Panc1 (cell line): Measurements from ENCODE around the gene OAS1. TPM values are rescaled to one million over a fixed set of nuclear protein-coding genes. Genes with fewer than 3 reads are reported as not detected.

Experiments used
- ATAC-seq: fragments of 200-7000 bp; cut with Tn5 transposase; 2 replicates; pipeline ENCODE4 v1.9.1; 2020; ENCODE audit warnings: mild to moderate bottlenecking, moderate library complexity
- BruUV-seq: library from RNA; stranded (reverse); fragments of 400-500 nt; replicated peaks from 2 replicates; lab custom pipeline; 2021; lab: Mats Ljungman, UMichigan
- CTCF ChIA-PET: fragments of 300-600 bp; sonication (Branson Sonifier 250); formaldehyde crosslinking; loops from one replicate; lab custom pipeline; 2022; ENCODE audit warnings: antibody characterized with exemption; lab: Charles Lee
- POLR2A ChIA-PET: fragments of 300-600 bp; sonication (Branson Sonifier 250); formaldehyde crosslinking; loops from one replicate; lab custom pipeline; 2022; ENCODE audit warnings: antibody characterized with exemption; lab: Charles Lee
- DNase-seq: peaks from one replicate; pipeline ENCODE4 v3.0.0-alpha.2; 2010; ENCODE audit warnings: low read depth, low spot score
- H3K27ac ChIP-seq: 2 replicates; pipeline ENCODE4 v1.5.1; 2011; ENCODE audit warnings: mild to moderate bottlenecking, low read length, inconsistent platforms
- H3K27me3 ChIP-seq: fragments of 200-500 bp; sonication (Bioruptor generic); 2 replicates; pipeline ENCODE4 v1.6.0; 2014; ENCODE audit warnings: low read length, inconsistent platforms; ENCODE audit not compliant: control insufficient read depth, insufficient read depth
- H3K36me3 ChIP-seq: fragments of 200-500 bp; sonication (Bioruptor generic); 2 replicates; pipeline ENCODE4 v1.5.1; 2014; ENCODE audit warnings: inconsistent platforms, mild to moderate bottlenecking, low read length, moderate library complexity; ENCODE audit not compliant: control insufficient read depth, insufficient read depth
- H3K4me1 ChIP-seq: 2 replicates; pipeline ENCODE4 v1.5.1; 2011; ENCODE audit warnings: inconsistent platforms, mild to moderate bottlenecking, low read length, moderate library complexity; ENCODE audit not compliant: control insufficient read depth, insufficient read depth
- H3K4me3 ChIP-seq, 2 experiments: 2 replicates each; pipeline ENCODE4 v1.5.1; 2011 to 2012; ENCODE audit warnings: low read depth in 2 of 2, low read length in 2 of 2, mild to moderate bottlenecking in 2 of 2, inconsistent platforms in 1 of 2, moderate library complexity in 1 of 2
- H3K9me3 ChIP-seq: fragments of 200-500 bp; sonication (Bioruptor generic); 2 replicates; pipeline ENCODE4 v1.5.1; 2014; ENCODE audit warnings: low read depth, mild to moderate bottlenecking, inconsistent platforms, low read length, moderate library complexity; ENCODE audit not compliant: control insufficient read depth, insufficient read depth
- CTCF ChIP-seq: fragments of 450-650 bp; IDR thresholded peaks from 2 replicates; pipeline ENCODE4 v1.5.1; 2017; ENCODE audit warnings: mild to moderate bottlenecking
- POLR2AphosphoS5 ChIP-seq: IDR thresholded peaks from 2 replicates; pipeline ENCODE4 v1.6.1; 2012; ENCODE audit warnings: mild to moderate bottlenecking, low read depth, low read length, moderate library complexity
- SIN3A ChIP-seq: IDR thresholded peaks from 2 replicates; pipeline ENCODE4 v1.6.1; 2012; ENCODE audit warnings: low read depth, mild to moderate bottlenecking, low read length, moderate library complexity, borderline replicate concordance; ENCODE audit not compliant: insufficient read depth
- TCF7L2 ChIP-seq: IDR thresholded peaks from 2 replicates; pipeline ENCODE4 v1.6.1; 2011; ENCODE audit warnings: mild to moderate bottlenecking, low read depth, low read length, inconsistent platforms
- in situ Hi-C: cut with HindIII; loops from 2 replicates; pipeline ENCODE4 v1.10.0; 2016; ENCODE audit warnings: low sequenced_read_pairs, low pct_unique_long_range_greater_than_20kb
- intact Hi-C: fragments of 100-400 bp; cut with micrococcal nuclease; formaldehyde crosslinking; loops from one replicate; pipeline ENCODE4 v1.10.0; 2022; ENCODE audit not compliant: unreplicated experiment
- total RNA-seq: library from RNA; stranded (reverse); gene quantifications from one replicate; pipeline ENCODE4 v1.2.1, GENCODE V29; 2021; ENCODE audit not compliant: unreplicated experiment
- TF ChIP-seq, protein P1 (sequence below), 2 experiments: IDR thresholded peaks; 2 replicates each; pipeline ENCODE4 v1.6.1; 2011 to 2012; ENCODE audit warnings: low read depth in 2 of 2, control low read depth in 1 of 2, low read length in 1 of 2, mild to moderate bottlenecking in 1 of 2, moderate library complexity in 1 of 2; ENCODE audit not compliant: insufficient read depth in 1 of 2

The OAS1 gene
- total RNA-seq, 1 experiment from 2014 or later, result 4.5 TPM

GRCh38 chr12:112881602-112882001 is 25.2 kb upstream of the OAS1 start:
- ChIA-PET CTCF (no interaction called here), POLR2A (no interaction called here)
- no peaks in the 10 kb centered on the region for H3K36me3 ChIP-seq
- no peak for DNase-seq
- BruUV-seq, result no TSS peak
- ATAC-seq, result no peak
- no peak for TF ChIP-seq SIN3A
- TF ChIP-seq TCF7L2, result no peak
- TF ChIP-seq, protein P1, sequence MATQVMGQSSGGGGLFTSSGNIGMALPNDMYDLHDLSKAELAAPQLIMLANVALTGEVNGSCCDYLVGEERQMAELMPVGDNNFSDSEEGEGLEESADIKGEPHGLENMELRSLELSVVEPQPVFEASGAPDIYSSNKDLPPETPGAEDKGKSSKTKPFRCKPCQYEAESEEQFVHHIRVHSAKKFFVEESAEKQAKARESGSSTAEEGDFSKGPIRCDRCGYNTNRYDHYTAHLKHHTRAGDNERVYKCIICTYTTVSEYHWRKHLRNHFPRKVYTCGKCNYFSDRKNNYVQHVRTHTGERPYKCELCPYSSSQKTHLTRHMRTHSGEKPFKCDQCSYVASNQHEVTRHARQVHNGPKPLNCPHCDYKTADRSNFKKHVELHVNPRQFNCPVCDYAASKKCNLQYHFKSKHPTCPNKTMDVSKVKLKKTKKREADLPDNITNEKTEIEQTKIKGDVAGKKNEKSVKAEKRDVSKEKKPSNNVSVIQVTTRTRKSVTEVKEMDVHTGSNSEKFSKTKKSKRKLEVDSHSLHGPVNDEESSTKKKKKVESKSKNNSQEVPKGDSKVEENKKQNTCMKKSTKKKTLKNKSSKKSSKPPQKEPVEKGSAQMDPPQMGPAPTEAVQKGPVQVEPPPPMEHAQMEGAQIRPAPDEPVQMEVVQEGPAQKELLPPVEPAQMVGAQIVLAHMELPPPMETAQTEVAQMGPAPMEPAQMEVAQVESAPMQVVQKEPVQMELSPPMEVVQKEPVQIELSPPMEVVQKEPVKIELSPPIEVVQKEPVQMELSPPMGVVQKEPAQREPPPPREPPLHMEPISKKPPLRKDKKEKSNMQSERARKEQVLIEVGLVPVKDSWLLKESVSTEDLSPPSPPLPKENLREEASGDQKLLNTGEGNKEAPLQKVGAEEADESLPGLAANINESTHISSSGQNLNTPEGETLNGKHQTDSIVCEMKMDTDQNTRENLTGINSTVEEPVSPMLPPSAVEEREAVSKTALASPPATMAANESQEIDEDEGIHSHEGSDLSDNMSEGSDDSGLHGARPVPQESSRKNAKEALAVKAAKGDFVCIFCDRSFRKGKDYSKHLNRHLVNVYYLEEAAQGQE (IDR thresholded peaks at IDR 0.05; ENCODE audit: insufficient read depth in 1 of 2, low read depth in 2 of 2, low read length in 1 of 2), result no peak
- TF ChIP-seq CTCF, result no peak
- no peaks in the 10 kb centered on the region for H3K4me1 ChIP-seq
- H3K27me3 ChIP-seq, result peaks cover 14% of the 10 kb centered on the region
- intact Hi-C loops (no loop called here), in situ Hi-C loops (no loop called here)
- H3K9me3 ChIP-seq, result no peaks in the 10 kb centered on the region; the same call in 1 of the 2 replicates
- H3K4me3 ChIP-seq, result no peak overlapping the region
- no peak overlapping the region for H3K27ac ChIP-seq

DNA sequence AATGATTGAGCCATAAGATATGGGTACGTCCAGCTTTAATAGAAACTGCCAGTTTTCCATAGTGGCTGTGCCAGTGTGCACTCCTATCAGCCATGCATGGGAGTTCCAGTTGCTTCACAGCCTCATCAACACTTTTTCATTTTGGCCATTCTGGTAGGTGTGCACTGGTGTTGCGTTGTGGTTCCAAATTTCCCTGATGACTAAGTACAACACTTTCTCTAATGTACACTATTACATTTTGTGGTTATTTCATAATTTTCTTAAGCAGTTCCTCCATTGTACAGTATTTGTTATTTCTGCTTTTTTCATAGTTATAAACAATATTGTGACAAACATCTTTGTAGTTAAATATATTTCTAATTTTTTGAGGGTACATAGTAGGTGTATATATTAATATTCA is 21.5 kb upstream of the OAS1 start:
- Histone ChIP-seq H3K9me3 (no peaks in the 10 kb centered on the region; the same call in 1 of the 2 replicates), H3K36me3 (no peaks in the 10 kb centered on the region), H3K27me3 (peaks cover 6% of the 10 kb centered on the region; the same call in 1 of the 2 replicates), H3K4me1 (no peaks in the 10 kb centered on the region), H3K27ac (no peak overlapping the region), H3K4me3 (no peak overlapping the region)
- POLR2A ChIA-PET, result no interaction called here
- TF ChIP-seq SIN3A, result no peak
- no peak for TF ChIP-seq POLR2AphosphoS5
- TF ChIP-seq, protein P1 (IDR thresholded peaks at IDR 0.05; ENCODE audit: insufficient read depth in 1 of 2, low read depth in 2 of 2, low read length in 1 of 2), result no peak
- TF ChIP-seq CTCF, result no peak
- no peak for TF ChIP-seq TCF7L2
- in situ Hi-C loops (no loop called here), intact Hi-C loops (no loop called here)
- BruUV-seq, result no TSS peak
- no peak for ATAC-seq
- no peak for DNase-seq
- CTCF ChIA-PET, result interaction anchor here (0.5 kb wide), 1 partner anchor 151 kb away, joined by 8 read pairs; no protein-coding TSS in a partner anchor
